HG02885 (cell line): Measurements from ENCODE around the gene ACTL7A.
"Not testable (repeated sequence)": the region's sequence is repeated elsewhere in the genome, so short reads cannot be mapped to it uniquely, and the experiment has no call there.

Source experiments
- ATAC-seq: cut with Tn5 transposase; IDR thresholded peaks from one replicate; pipeline ENCODE4 v1.9.1; 2021; ENCODE audit warnings: mild to moderate bottlenecking; ENCODE audit not compliant: unreplicated experiment, poor library complexity

Gene ACTL7A

GRCh38 chr9:108861997-108862396 is at the start of gene ACTL7A:
ACTL7A (plus strand) TSS chr9:108862266; CDS start chr9:108862323, 57 bp downstream.
- no peak for ATAC-seq

- ATAC-seq: no peak
Observed at GRCh38 chr9:108812396-108813025, 49.6 kb upstream of the ACTL7A start.

- ATAC-seq: no peak
Observed at GRCh38 chr9:108813951-108814601, 48.0 kb upstream of the ACTL7A start.

- ATAC-seq: no peak
Observed at GRCh38 chr9:108815156-108815555, 46.9 kb upstream of the ACTL7A start.

GRCh38 chr9:108816037-108816436 is 46.0 kb upstream of the ACTL7A start:
- ATAC-seq: no peak

GRCh38 chr9:108823829-108824228 is 38.2 kb upstream of the ACTL7A start:
- no peak for ATAC-seq

- ATAC-seq: no peak
Observed at GRCh38 chr9:108830272-108830671, 31.8 kb upstream of the ACTL7A start.

GRCh38 chr9:108831496-108832178 is 30.4 kb upstream of the ACTL7A start:
- ATAC-seq: no peak

- ATAC-seq: no peak
Observed at GRCh38 chr9:108832179-108832500, 29.9 kb upstream of the ACTL7A start.

GRCh38 chr9:108834959-108835665 is 27.0 kb upstream of the ACTL7A start:
- ATAC-seq: no peak

GRCh38 chr9:108835831-108836230 is 26.2 kb upstream of the ACTL7A start:
- ATAC-seq: no peak

- no peak for ATAC-seq
Observed at GRCh38 chr9:108836319-108836718, 25.7 kb upstream of the ACTL7A start.

- ATAC-seq: no peak
Observed at GRCh38 chr9:108836781-108837180, 25.3 kb upstream of the ACTL7A start.

- ATAC-seq: no peak
Observed at GRCh38 chr9:108837530-108837929, 24.5 kb upstream of the ACTL7A start.

GRCh38 chr9:108838017-108838416 is 24.0 kb upstream of the ACTL7A start:
- no peak for ATAC-seq

- ATAC-seq: not testable (repeated sequence)
Observed at GRCh38 chr9:108839561-108839960, 22.5 kb upstream of the ACTL7A start.

- no peak for ATAC-seq
Observed at GRCh38 chr9:108842610-108843295, 19.3 kb upstream of the ACTL7A start.

GRCh38 chr9:108844391-108844790 is 17.7 kb upstream of the ACTL7A start:
- ATAC-seq: no peak

GRCh38 chr9:108844856-108845255 is 17.2 kb upstream of the ACTL7A start:
- ATAC-seq: no peak

- no peak for ATAC-seq
Observed at GRCh38 chr9:108845507-108845906, 16.6 kb upstream of the ACTL7A start.

- ATAC-seq: no peak
Observed at GRCh38 chr9:108845947-108846346, 16.1 kb upstream of the ACTL7A start.
